Liver (tissue), 3 donors: Measurements from ENCODE around the gene SNX20.

Source experiments
- EGR1 ChIP-seq, 2 donors: IDR thresholded peaks; 2 replicates each; pipeline ENCODE4 v1.6.1; 2016 to 2018; ENCODE audit warnings: antibody characterized with exemption in 2 of 2, low read depth in 2 of 2
- JUND ChIP-seq, 2 donors: IDR thresholded peaks; 2 replicates each; pipeline ENCODE4 v1.6.1; 2016; ENCODE audit warnings: antibody characterized with exemption in 2 of 2
- MAX ChIP-seq: IDR thresholded peaks from 2 replicates; pipeline ENCODE4 v1.6.1; 2016; ENCODE audit warnings: antibody characterized with exemption
- RXRA ChIP-seq, 2 donors: IDR thresholded peaks; 2 replicates each; pipeline ENCODE4 v1.6.1; 2017 to 2018; ENCODE audit warnings: antibody characterized with exemption in 2 of 2, mild to moderate bottlenecking in 1 of 2
- SP1 ChIP-seq: IDR thresholded peaks from 2 replicates; pipeline ENCODE4 v1.6.1; 2018; ENCODE audit warnings: antibody characterized with exemption, mild to moderate bottlenecking
- TAF1 ChIP-seq: conservative IDR thresholded peaks from 2 replicates; pipeline ENCODE4 v1.6.1; 2016; ENCODE audit warnings: antibody characterized with exemption, mild to moderate bottlenecking
- TF ChIP-seq, protein P1 (sequence below): fragments of 150-350 bp; IDR thresholded peaks from 2 replicates; pipeline ENCODE4 v1.5.1; 2017; ENCODE audit warnings: improper control_type of control experiment, low read depth, low read length; ENCODE audit not compliant: missing input control
- TF ChIP-seq, protein P2 (sequence below): IDR thresholded peaks from 2 replicates; pipeline ENCODE4 v1.6.1; 2016; ENCODE audit warnings: antibody characterized with exemption, mild to moderate bottlenecking
- donor health status: healthy.
- donor health status: healthy.

DNA sequence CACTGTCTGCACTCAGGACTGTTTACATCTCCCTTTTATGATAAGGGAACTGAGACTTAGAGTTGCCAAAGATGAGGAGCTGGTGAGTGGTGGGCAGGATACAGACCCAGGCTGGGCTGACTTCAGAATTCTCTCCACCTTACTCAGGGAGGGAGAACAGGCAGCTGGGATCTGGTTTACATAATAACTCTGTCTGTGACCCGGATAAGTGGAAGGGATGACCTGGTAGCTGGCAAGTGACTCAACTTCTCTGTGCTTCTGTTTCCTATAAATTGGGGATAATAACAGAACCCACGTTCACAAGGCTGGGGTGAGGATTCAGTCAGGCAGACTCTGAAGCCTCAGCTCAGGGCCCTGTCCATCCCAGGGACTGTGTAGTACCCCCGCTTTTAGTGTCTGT is 2.6 kb downstream of the SNX20 start:
- TF ChIP-seq, protein P1, sequence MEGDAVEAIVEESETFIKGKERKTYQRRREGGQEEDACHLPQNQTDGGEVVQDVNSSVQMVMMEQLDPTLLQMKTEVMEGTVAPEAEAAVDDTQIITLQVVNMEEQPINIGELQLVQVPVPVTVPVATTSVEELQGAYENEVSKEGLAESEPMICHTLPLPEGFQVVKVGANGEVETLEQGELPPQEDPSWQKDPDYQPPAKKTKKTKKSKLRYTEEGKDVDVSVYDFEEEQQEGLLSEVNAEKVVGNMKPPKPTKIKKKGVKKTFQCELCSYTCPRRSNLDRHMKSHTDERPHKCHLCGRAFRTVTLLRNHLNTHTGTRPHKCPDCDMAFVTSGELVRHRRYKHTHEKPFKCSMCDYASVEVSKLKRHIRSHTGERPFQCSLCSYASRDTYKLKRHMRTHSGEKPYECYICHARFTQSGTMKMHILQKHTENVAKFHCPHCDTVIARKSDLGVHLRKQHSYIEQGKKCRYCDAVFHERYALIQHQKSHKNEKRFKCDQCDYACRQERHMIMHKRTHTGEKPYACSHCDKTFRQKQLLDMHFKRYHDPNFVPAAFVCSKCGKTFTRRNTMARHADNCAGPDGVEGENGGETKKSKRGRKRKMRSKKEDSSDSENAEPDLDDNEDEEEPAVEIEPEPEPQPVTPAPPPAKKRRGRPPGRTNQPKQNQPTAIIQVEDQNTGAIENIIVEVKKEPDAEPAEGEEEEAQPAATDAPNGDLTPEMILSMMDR = no peak
- TF ChIP-seq, protein P2, sequence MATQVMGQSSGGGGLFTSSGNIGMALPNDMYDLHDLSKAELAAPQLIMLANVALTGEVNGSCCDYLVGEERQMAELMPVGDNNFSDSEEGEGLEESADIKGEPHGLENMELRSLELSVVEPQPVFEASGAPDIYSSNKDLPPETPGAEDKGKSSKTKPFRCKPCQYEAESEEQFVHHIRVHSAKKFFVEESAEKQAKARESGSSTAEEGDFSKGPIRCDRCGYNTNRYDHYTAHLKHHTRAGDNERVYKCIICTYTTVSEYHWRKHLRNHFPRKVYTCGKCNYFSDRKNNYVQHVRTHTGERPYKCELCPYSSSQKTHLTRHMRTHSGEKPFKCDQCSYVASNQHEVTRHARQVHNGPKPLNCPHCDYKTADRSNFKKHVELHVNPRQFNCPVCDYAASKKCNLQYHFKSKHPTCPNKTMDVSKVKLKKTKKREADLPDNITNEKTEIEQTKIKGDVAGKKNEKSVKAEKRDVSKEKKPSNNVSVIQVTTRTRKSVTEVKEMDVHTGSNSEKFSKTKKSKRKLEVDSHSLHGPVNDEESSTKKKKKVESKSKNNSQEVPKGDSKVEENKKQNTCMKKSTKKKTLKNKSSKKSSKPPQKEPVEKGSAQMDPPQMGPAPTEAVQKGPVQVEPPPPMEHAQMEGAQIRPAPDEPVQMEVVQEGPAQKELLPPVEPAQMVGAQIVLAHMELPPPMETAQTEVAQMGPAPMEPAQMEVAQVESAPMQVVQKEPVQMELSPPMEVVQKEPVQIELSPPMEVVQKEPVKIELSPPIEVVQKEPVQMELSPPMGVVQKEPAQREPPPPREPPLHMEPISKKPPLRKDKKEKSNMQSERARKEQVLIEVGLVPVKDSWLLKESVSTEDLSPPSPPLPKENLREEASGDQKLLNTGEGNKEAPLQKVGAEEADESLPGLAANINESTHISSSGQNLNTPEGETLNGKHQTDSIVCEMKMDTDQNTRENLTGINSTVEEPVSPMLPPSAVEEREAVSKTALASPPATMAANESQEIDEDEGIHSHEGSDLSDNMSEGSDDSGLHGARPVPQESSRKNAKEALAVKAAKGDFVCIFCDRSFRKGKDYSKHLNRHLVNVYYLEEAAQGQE = no peak
- no peak for TF ChIP-seq MAX
- TF ChIP-seq TAF1 = no peak
- no peak for TF ChIP-seq SP1
- TF ChIP-seq JUND (IDR thresholded peaks at IDR 0.05) = no peak
- TF ChIP-seq EGR1 (IDR thresholded peaks at IDR 0.05; ENCODE audit: low read depth in 2 of 2) = no peak
- no peak for TF ChIP-seq RXRA (IDR thresholded peaks at IDR 0.05)
